Osteoblast (primary cell): ENCODE results near the gene PDLIM7. TPM values are rescaled to one million over a fixed set of nuclear protein-coding genes. Genes with fewer than 3 reads are reported as not detected.
A peak's percentile ranks its signal among the peaks of the same experiment; 100 is the strongest.

Source experiments
- DNase-seq: peaks from one replicate; pipeline ENCODE4 v3.0.0; 2011; ENCODE audit warnings: low spot score, mixed read lengths; ENCODE audit not compliant: insufficient read length; ENCODE audit errors: missing footprints
- H2AFZ ChIP-seq: 2 replicates; pipeline ENCODE4 v1.6.0; 2011; ENCODE audit warnings: mild to moderate bottlenecking, low read length
- H3K27ac ChIP-seq: 2 replicates; pipeline ENCODE4 v1.5.1; 2011; ENCODE audit warnings: mild to moderate bottlenecking, low read depth, low read length, moderate library complexity
- H3K27me3 ChIP-seq: 2 replicates; pipeline ENCODE4 v1.6.0; 2012; ENCODE audit warnings: mild to moderate bottlenecking, control low read depth, inconsistent platforms, low read length, moderate library complexity; ENCODE audit not compliant: insufficient read depth
- H3K36me3 ChIP-seq: 2 replicates; pipeline ENCODE4 v1.5.1; 2011; ENCODE audit warnings: mild to moderate bottlenecking, low read length, control low read depth, moderate library complexity; ENCODE audit not compliant: insufficient read depth
- H3K4me1 ChIP-seq: 2 replicates; pipeline ENCODE4 v1.5.1; 2011; ENCODE audit warnings: mild to moderate bottlenecking, low read length, control low read depth, moderate library complexity; ENCODE audit not compliant: insufficient read depth
- H3K4me2 ChIP-seq: 2 replicates; pipeline ENCODE4 v1.6.0; 2011; ENCODE audit warnings: mild to moderate bottlenecking, low read length; ENCODE audit not compliant: insufficient read depth
- H3K4me3 ChIP-seq: fragments of 200-600 bp; sonication (generic); 3 replicates; pipeline ENCODE4 v1.5.1; 2012; ENCODE audit warnings: mild to moderate bottlenecking, low read length, inconsistent platforms; ENCODE audit not compliant: insufficient read depth
- H3K79me2 ChIP-seq: 2 replicates; pipeline ENCODE4 v1.6.0; 2012; ENCODE audit warnings: mild to moderate bottlenecking, low read length, control low read depth, inconsistent platforms; ENCODE audit not compliant: insufficient read depth
- H3K9me3 ChIP-seq: 2 replicates; pipeline ENCODE4 v1.5.1; 2011; ENCODE audit warnings: low read depth, low read length, control low read depth
- H4K20me1 ChIP-seq: 2 replicates; pipeline ENCODE4 v1.6.0; 2012; ENCODE audit warnings: mild to moderate bottlenecking, low read length, control low read depth; ENCODE audit not compliant: insufficient read depth
- total RNA-seq: library from RNA; depleted of rRNA; stranded (reverse); fragments of >200 nt; gene quantifications from 2 replicates; pipeline ENCODE4 v1.2.3, GENCODE V29; 2012
- TF ChIP-seq, protein P1 (sequence below): IDR thresholded peaks from 2 replicates; pipeline ENCODE4 v1.5.1; 2011; ENCODE audit warnings: mild to moderate bottlenecking, low read depth, low read length, moderate library complexity; ENCODE audit errors: extremely low read depth

The PDLIM7 gene
- total RNA-seq, 1 donor, result 159 TPM

- H3K27ac ChIP-seq, result peak overlapping the region; percentile 51
- peaks cover 33% of the 10 kb centered on the region for H3K36me3 ChIP-seq
- H3K4me1 ChIP-seq, result peaks cover 19% of the 10 kb centered on the region
- H3K4me2 ChIP-seq, result peak overlapping the region; percentile 84
- H2AFZ ChIP-seq, result peak overlapping the region; percentile 29
- no peaks in the 10 kb centered on the region for H3K9me3 ChIP-seq
- DNase-seq, result peak; percentile 96
- TF ChIP-seq, protein P1, sequence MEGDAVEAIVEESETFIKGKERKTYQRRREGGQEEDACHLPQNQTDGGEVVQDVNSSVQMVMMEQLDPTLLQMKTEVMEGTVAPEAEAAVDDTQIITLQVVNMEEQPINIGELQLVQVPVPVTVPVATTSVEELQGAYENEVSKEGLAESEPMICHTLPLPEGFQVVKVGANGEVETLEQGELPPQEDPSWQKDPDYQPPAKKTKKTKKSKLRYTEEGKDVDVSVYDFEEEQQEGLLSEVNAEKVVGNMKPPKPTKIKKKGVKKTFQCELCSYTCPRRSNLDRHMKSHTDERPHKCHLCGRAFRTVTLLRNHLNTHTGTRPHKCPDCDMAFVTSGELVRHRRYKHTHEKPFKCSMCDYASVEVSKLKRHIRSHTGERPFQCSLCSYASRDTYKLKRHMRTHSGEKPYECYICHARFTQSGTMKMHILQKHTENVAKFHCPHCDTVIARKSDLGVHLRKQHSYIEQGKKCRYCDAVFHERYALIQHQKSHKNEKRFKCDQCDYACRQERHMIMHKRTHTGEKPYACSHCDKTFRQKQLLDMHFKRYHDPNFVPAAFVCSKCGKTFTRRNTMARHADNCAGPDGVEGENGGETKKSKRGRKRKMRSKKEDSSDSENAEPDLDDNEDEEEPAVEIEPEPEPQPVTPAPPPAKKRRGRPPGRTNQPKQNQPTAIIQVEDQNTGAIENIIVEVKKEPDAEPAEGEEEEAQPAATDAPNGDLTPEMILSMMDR, result peak; percentile 49
- peak overlapping the region; percentile 66 for H3K4me3 ChIP-seq
- H4K20me1 ChIP-seq, result peaks cover 76% of the 10 kb centered on the region
- peaks cover 4% of the 10 kb centered on the region for H3K79me2 ChIP-seq
- H3K27me3 ChIP-seq, result no peaks in the 10 kb centered on the region
Measured at GRCh38 chr5:177455036-177455660, 42.3 kb downstream of the PDLIM7 start.

GRCh38 chr5:177454397-177455035 is 42.9 kb downstream of the PDLIM7 start:
- Histone ChIP-seq H3K4me2 (peak overlapping the region; percentile 84), H3K27ac (peak overlapping the region; percentile 51), H4K20me1 (peaks cover 78% of the 10 kb centered on the region), H3K9me3 (no peaks in the 10 kb centered on the region), H3K79me2 (peaks cover 10% of the 10 kb centered on the region), H3K4me3 (peak overlapping the region; percentile 66), H3K4me1 (peaks cover 19% of the 10 kb centered on the region), H2AFZ (peak overlapping the region; percentile 29), H3K27me3 (no peaks in the 10 kb centered on the region), H3K36me3 (peaks cover 28% of the 10 kb centered on the region)
- TF ChIP-seq, protein P1, result peak; percentile 76
- peak; percentile 100 for DNase-seq

DNA sequence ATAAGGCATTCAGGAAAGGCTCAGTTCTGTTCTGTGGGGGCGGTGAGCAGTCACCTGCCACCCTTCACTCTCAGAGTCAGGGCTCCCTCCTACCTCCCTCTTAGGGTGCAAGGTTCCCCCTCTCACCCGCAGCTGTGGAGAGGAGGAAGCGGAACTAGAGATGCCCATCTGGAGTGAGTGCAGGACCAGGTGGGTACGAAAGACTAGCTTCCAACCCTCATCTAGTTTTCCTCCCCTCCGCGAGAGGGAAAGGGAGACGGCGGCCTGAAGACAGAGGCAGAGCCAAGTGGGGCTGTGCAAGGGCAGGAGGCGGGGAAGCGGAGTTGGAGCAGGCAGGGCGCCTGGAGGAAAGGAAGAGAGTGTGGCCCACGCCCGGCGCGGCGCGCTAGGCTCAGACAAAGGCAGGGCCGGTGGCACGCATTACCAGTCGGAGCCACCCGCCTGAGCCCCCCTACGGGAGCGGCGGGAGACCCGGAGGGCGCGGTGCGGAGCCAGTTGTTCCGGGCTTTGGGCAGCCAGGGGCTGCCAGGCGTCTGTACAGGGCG is 43.5 kb downstream of the PDLIM7 start:
- Histone ChIP-seq H4K20me1 (peaks cover 79% of the 10 kb centered on the region), H3K9me3 (no peaks in the 10 kb centered on the region), H3K27ac (no peak overlapping the region), H3K4me1 (peaks cover 19% of the 10 kb centered on the region), H3K4me3 (peak overlapping the region; percentile 66), H3K4me2 (peak overlapping the region; percentile 84), H3K36me3 (peaks cover 28% of the 10 kb centered on the region), H2AFZ (no peak overlapping the region), H3K27me3 (no peaks in the 10 kb centered on the region), H3K79me2 (peaks cover 15% of the 10 kb centered on the region)
- DNase-seq, result no peak
- TF ChIP-seq, protein P1, result no peak
